SJCRH30 (cell line): ENCODE data around the gene MYG1. TPM values are rescaled to one million over a fixed set of nuclear protein-coding genes. Genes with fewer than 3 reads are reported as not detected.

ENCODE experiments used
- DNase-seq, 2 experiments: peaks; one replicate each; pipeline ENCODE4 v3.0.0-alpha.2; 2015 to 2020
- H3K27ac ChIP-seq: fragments of 250-450 bp; sonication (Bioruptor Pico); 2 replicates; pipeline ENCODE4 v1.5.1; 2020; ENCODE audit warnings: mild to moderate bottlenecking, moderate library complexity
- H3K27me3 ChIP-seq: fragments of 250-450 bp; sonication (Bioruptor Pico); 2 replicates; pipeline ENCODE4 v1.5.1; 2020; ENCODE audit warnings: mild to moderate bottlenecking, moderate library complexity
- H3K36me3 ChIP-seq: fragments of 250-450 bp; sonication (Bioruptor Pico); 2 replicates; pipeline ENCODE4 v1.5.1; 2020; ENCODE audit warnings: mild to moderate bottlenecking, moderate library complexity
- H3K4me1 ChIP-seq: fragments of 250-450 bp; sonication (Bioruptor Pico); 2 replicates; pipeline ENCODE4 v1.5.1; 2020; ENCODE audit warnings: mild to moderate bottlenecking, moderate library complexity
- H3K4me3 ChIP-seq: fragments of 250-450 bp; sonication (Bioruptor Pico); 2 replicates; pipeline ENCODE4 v1.5.1; 2020; ENCODE audit warnings: mild to moderate bottlenecking, moderate library complexity
- H3K9me3 ChIP-seq: fragments of 250-450 bp; sonication (Bioruptor Pico); replicated peaks from 2 replicates; pipeline ENCODE4 v1.5.1; 2020; ENCODE audit warnings: mild to moderate bottlenecking, moderate library complexity
- total RNA-seq: library from RNA; depleted of rRNA; stranded (reverse); fragments of >200 nt; shearing (Covaris generic); gene quantifications from 2 replicates; pipeline ENCODE4 v1.2.3, GENCODE V29; 2014; rRNA removed

The MYG1 gene, protein sequence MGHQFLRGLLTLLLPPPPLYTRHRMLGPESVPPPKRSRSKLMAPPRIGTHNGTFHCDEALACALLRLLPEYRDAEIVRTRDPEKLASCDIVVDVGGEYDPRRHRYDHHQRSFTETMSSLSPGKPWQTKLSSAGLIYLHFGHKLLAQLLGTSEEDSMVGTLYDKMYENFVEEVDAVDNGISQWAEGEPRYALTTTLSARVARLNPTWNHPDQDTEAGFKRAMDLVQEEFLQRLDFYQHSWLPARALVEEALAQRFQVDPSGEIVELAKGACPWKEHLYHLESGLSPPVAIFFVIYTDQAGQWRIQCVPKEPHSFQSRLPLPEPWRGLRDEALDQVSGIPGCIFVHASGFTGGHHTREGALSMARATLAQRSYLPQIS
- total RNA-seq: 35.8 and 37.9 TPM in 2 replicates

DNA sequence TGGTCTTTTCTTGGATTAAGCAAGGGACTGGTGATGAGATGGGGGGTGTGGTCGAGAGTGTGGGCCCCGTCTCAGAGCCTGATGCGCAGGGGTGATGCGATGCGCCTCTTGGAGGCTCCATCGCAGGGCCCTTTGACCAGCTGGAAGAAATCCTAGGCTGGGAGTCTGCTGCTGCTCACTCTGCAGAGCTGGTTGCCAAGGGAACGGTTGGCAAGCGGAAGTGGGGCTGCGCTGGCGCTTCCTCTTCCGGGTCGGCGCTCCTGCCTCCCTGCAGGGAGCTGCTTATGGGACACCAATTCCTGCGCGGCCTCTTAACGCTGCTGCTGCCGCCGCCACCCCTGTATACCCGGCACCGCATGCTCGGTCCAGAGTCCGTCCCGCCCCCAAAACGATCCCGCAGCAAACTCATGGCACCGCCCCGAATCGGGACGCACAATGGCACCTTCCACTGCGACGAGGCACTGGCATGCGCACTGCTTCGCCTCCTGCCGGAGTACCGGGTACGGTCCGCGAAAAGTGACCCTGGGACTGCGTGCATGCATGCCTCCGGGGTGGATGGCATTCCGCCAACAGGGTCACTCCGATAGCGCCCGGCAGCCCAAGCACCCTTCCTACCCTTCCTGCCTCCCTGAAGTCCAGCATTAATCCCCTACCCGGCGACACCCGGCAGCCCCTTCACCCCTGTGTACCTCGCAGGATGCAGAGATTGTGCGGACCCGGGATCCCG lies at the start of gene MYG1:
Gene MYG1 (plus strand): TSS at position 242 of the 727 bp plus-strand sequence. CDS start 43 bp downstream, at position 285.
- Histone ChIP-seq H3K4me1 (0 out of 2 replicates have a peak, but pooled peaks cover 2% of the 10 kb centered on the region), H3K4me3 (peak within 1 kb of the TSS; percentile 82), H3K36me3 (peaks cover 23% of the 10 kb centered on the region), H3K27ac (peak within 1 kb of the TSS; percentile 3; the same call in 1 of the 2 replicates), H3K9me3 (no peaks in the 10 kb centered on the region), H3K27me3 (no peaks in the 10 kb centered on the region)
- DNase-seq: peak; percentile 91 to 92

DNA sequence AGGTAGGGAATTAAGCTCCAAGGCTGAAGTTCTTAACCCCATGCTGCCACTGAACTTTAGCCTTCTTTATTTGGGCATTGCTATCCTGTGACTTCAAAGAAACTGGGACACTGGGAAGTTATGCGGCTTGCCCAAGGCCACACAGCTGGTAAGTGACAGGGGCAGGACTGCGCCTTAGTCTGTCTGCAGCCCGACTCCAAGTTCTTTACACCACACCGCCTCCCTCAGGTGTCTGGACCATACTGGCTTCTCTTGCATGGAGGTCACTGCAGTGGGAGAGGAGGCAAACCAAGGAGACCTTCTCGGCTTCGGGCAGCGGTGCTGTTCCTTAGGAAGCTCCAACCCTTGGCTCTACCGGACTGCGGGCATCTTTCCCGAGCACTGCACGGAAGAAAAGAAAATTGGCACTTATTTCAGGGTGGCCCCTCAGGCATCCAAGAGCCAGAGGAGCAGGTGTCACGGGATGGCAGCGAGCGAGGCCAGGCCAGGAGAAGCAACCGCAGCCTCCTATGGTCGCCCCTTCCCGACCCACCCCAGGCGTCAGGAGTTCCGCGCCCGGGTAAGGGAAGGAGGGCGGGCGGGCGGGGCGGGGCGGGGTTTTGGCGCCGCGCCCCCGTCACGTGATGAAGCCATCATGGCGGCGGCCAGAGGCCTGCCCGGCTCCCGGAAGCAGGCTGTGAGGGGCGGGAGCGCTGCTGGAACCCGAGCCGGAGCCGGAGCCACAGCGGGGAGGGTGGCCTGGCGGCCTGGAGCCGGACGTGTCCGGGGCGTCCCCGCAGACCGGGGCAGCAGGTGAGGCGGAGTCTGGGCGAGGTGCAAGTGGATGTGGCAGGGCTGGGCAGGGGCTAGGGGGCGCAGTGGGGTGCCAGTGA lies 47.8 kb upstream of the MYG1 start:
- DNase-seq: peak; percentile 80 to 85
- H3K36me3 ChIP-seq: no peaks in the 10 kb centered on the region
- H3K27ac ChIP-seq: peak overlapping the region; percentile 47
- H3K9me3 ChIP-seq: no peaks in the 10 kb centered on the region
- H3K4me3 ChIP-seq: peak overlapping the region; percentile 78
- no peaks in the 10 kb centered on the region for H3K4me1 ChIP-seq
- H3K27me3 ChIP-seq: no peaks in the 10 kb centered on the region

DNA sequence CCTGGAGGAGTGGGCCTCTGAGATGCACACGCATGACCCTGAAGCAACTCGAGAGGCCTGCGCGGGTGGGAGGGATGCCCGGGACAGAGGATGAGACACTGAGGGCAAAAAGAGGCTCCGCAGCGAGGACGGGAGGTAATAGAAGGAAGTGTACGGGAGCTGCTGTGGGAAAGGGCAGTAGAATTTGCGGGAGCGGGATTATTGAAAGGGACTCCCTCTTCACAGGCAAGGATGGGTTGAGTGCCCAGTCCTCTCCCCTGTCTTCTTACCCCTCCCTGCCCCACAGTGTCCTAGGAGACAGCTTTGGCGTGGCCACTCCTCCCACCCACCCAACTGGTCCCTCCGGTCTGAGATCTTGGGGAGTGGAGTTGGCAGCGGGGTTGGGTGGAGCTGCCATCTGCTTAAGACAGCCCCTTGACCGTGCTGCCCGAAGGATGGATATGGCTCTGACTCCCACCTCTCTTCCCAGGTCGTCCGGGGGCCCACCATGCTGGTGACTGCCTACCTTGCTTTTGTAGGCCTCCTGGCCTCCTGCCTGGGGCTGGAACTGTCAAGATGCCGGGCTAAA lies 47.1 kb upstream of the MYG1 start:
- H3K36me3 ChIP-seq: no peaks in the 10 kb centered on the region
- H3K4me3 ChIP-seq: peak overlapping the region; percentile 78
- no peaks in the 10 kb centered on the region for H3K9me3 ChIP-seq
- no peaks in the 10 kb centered on the region for H3K4me1 ChIP-seq
- peak in 1 of 2 experiments; percentile 12 for DNase-seq
- no peaks in the 10 kb centered on the region for H3K27me3 ChIP-seq
- peak overlapping the region; percentile 47 for H3K27ac ChIP-seq

DNA sequence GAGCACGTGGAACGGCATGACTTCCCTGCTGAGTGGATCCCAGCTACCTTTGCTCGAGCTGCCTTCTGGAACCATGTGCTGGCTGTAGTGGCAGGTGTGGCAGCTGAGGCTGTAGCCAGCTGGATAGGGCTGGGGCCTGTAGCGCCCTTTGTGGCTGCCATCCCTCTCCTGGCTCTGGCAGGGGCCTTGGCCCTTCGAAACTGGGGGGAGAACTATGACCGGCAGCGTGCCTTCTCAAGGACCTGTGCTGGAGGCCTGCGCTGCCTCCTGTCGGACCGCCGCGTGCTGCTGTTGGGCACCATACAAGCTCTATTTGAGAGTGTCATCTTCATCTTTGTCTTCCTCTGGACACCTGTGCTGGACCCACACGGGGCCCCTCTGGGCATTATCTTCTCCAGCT lies 46.2 kb upstream of the MYG1 start:
- H3K27me3 ChIP-seq: no peaks in the 10 kb centered on the region
- H3K36me3 ChIP-seq: no peaks in the 10 kb centered on the region
- no peaks in the 10 kb centered on the region for H3K9me3 ChIP-seq
- no peak for DNase-seq
- no peak overlapping the region for H3K27ac ChIP-seq
- no peak overlapping the region for H3K4me3 ChIP-seq
- H3K4me1 ChIP-seq: no peaks in the 10 kb centered on the region

DNA sequence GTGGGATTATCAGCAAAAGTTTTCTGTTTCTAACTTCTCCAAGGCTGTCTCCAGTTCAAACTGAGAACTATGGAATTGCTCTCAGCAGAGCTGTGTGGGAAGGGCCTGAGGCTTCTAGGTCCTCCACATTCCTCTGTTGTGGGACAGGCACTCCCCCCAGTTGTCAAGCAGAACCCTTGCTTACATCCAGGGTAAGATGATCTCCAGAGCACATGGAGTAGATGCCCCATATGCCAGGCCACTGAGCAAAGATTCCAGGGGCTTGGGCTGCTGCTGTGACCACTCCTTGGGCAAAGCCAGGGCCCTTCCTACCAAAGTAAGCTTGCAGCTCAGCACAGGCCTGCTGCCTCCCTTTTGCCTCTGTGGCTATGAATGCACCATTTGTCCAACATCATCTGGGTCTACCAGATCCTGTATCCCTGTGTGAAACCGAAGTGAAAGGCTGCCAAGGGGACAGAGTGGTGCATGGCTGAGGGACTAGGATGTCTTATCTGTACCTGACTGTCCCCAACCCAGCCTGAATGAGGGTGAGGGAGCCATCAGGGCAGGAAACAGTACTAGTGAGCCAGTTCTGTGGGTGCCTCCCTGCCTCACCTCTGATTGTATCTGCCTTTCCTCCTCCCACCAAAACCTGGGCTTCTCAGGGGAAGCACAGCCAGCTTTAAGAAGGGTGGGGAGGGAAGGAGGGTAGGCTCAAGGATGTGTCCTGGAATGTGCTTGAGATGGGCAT lies 44.5 kb upstream of the MYG1 start:
- no peaks in the 10 kb centered on the region for H3K4me1 ChIP-seq
- H3K4me3 ChIP-seq: no peak overlapping the region
- H3K27me3 ChIP-seq: no peaks in the 10 kb centered on the region
- DNase-seq: no peak
- H3K9me3 ChIP-seq: no peaks in the 10 kb centered on the region
- no peaks in the 10 kb centered on the region for H3K36me3 ChIP-seq
- H3K27ac ChIP-seq: no peak overlapping the region

DNA sequence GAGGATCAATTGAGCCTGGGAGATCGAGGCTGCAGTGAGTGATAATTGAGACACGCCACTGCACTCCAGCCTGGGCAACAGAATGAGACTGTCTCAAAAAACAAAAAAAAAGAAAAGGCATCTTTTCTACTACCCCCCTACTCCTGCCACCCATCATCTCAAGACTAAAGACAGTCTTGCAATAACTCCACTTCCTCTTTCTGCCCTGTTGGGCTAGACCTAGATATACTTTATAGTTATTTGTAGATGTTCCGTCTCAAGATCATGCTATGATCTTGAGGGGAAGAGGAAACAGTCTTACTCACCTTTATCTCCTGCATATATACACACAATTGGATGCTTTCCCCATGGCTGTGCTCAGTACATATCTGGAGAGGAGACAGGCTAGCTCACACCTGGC lies 43.5 kb upstream of the MYG1 start:
- no peaks in the 10 kb centered on the region for H3K4me1 ChIP-seq
- DNase-seq: no peak
- no peaks in the 10 kb centered on the region for H3K27me3 ChIP-seq
- no peaks in the 10 kb centered on the region for H3K36me3 ChIP-seq
- H3K4me3 ChIP-seq: no peak overlapping the region
- no peak overlapping the region for H3K27ac ChIP-seq
- no peaks in the 10 kb centered on the region for H3K9me3 ChIP-seq

DNA sequence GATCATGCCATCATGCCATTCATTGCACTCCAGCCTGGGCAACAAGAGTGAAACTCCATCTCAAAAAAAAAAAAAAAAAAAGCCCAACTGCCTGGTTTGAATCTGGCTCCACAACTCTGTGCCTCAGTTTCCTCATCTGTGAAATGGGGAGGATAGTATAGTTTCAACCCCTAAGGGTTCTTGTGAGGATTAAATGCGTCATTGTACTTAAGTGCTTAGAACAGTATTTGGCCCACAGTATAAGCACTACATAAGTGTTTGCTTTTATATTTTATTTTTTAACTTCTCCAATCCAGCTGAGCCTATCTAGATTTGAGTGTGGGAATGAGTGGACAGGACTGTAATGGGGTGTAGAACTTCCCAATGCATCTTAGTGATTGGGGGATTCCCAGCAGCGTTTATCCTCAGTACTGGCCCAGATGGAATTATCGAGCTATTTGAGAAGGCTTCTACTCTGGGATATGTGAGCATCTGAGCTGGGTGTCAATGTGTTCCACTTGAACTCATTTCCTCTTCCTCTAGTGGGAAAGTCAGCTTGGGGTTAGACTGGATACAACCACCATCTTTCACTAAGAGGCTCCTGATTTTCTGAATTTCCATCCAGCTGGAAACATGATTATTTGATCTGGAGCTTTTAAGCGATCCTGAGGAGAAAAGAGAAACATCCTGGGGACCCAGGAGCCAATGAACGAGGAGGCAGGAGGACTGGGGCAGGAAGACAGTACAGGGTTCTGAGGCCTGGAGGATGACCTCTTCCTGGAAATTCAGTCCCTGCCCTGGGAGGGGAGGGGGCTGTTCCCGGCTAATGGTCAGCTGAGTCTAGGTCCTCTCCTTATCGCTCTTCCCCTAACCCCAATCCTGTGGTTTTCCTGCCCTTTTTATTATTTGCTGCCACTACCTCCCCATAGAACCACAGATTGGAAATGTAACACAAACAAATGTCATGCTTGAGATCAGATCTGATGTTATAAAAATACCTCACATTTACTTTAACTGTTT lies 40.7 kb upstream of the MYG1 start:
- H3K4me3 ChIP-seq: no peak overlapping the region
- DNase-seq: no peak
- no peak overlapping the region for H3K27ac ChIP-seq
- H3K9me3 ChIP-seq: no peaks in the 10 kb centered on the region
- H3K4me1 ChIP-seq: no peaks in the 10 kb centered on the region
- H3K36me3 ChIP-seq: no peaks in the 10 kb centered on the region
- no peaks in the 10 kb centered on the region for H3K27me3 ChIP-seq

DNA sequence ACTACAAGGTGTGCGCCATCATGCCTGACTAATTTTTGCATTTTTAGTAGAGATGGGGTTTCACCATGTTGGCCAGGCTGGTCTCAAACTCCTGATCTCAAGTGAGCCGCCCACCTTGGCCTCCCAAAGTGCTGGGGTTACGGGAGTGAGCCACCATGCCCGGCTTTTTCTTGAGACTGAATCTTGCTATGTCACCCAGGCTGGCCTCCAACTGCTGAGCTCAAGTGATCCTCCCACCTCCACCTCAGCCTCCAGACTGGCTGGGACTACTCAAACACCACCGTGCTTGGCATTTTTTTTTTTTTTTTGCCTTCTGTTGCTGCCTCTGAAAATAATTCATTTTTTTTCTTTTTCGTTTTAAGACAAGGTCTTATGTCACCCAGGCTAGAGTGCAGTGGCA lies 39.6 kb upstream of the MYG1 start:
- Histone ChIP-seq H3K36me3 (no peaks in the 10 kb centered on the region), H3K27ac (no peak overlapping the region), H3K4me3 (no peak overlapping the region), H3K27me3 (no peaks in the 10 kb centered on the region), H3K9me3 (no peaks in the 10 kb centered on the region), H3K4me1 (no peaks in the 10 kb centered on the region)
- no peak for DNase-seq

DNA sequence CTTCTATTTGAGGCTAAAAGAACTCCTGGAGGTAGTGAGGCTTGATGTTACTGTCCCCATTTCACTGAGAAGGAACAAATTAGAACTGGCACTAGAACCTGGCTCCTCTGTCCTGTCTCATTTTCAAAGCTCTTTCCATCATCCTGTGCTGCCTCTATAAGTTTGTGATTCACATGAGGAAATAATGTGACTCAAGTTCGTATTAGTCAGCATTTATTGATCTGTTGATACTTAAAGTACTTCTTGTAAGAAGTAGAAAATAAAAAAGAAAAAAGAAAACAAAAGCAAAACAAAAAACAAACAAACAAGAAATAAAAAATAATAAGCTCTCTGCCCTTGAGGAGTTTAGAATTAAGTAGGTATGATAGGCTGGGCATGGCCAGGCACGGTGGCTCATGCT lies 33.7 kb upstream of the MYG1 start:
- peaks cover 17% of the 10 kb centered on the region for H3K36me3 ChIP-seq
- H3K4me3 ChIP-seq: no peak overlapping the region
- H3K27ac ChIP-seq: no peak overlapping the region
- no peaks in the 10 kb centered on the region; the same call in 1 of the 2 replicates for H3K4me1 ChIP-seq
- no peaks in the 10 kb centered on the region for H3K27me3 ChIP-seq
- no peak for DNase-seq
- no peaks in the 10 kb centered on the region for H3K9me3 ChIP-seq

DNA sequence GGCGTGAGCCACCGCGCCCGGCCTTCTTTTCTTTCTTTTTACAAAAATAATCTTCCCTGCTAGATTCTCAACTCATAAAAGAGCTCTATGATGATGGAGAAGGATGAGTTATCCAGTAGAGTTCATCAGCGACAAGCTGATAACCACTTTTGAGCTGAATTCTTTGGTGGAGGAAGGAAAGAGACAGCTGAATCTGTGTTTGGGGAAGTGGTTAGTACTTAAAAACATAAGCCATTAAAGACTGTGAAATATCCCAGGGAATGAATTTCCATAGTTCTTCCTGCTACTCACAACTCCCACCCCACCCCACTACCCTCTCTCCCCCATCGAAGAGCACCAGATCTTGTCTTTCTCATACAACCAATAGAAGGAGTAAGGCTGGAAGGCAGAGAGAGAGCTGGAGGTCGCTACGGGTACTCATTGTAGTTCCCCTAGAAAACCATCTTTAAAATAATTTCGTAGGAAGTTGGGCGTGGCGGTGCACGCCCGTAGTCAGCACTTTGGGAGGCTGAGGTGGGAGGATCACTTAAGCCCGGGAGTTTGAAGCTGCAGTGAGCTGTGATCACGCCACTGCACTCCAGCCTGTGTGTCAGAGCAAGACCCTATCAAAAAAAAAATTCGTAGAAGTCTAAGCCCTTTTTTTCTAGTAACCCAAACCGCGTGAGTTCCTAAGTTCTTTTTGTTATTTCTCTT lies 32.0 kb upstream of the MYG1 start:
- DNase-seq: no peak
- Histone ChIP-seq H3K9me3 (no peaks in the 10 kb centered on the region), H3K36me3 (peaks cover 21% of the 10 kb centered on the region), H3K27ac (no peak overlapping the region; the same call in 1 of the 2 replicates), H3K4me1 (no peaks in the 10 kb centered on the region; the same call in 1 of the 2 replicates), H3K4me3 (peak overlapping the region; percentile 77), H3K27me3 (no peaks in the 10 kb centered on the region)

DNA sequence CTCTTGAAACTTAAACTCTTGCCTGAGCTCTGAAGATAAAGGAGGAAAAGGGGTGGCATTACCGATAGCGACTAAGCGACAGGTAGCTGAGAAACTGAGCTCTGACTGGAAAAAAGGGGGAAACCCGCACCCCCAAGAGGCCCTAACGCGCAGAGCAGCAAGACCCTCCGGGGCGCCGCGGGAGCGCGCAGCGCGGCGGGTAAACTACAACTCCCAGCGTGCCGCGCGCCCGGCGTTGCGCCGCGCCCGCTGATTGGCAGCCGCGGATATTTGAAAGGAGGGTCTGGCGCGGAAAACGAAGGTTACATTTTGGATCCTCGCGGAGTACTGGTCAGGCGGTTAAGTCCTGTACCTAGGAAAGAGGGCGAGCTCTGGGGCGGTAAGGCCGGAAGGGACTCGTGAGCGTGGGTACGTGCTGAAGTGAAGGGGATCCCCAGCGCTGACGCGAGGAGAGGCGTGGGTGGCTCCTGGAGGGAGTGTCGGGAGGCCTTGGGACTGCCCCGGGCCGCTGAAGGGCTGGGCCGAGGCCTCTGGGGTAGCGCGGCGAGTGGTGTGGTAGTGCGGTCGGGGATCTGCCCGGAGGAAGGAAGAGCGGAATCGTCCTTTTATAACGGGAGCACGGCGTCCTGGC lies 31.4 kb upstream of the MYG1 start, which contains the start of gene ESPL1:
Gene ESPL1 (plus strand): TSS at position 301 of the 631 bp plus-strand sequence. CDS start 468 bp downstream, outside the sequence.
- H3K36me3 ChIP-seq: peaks cover 24% of the 10 kb centered on the region
- peak; percentile 74 to 81 for DNase-seq
- peak within 1 kb of the TSS; percentile 77 for H3K4me3 ChIP-seq
- H3K27ac ChIP-seq: peak within 1 kb of the TSS; percentile 70
- H3K4me1 ChIP-seq: no peaks in the 10 kb centered on the region; the same call in 1 of the 2 replicates
- H3K9me3 ChIP-seq: no peaks in the 10 kb centered on the region
- H3K27me3 ChIP-seq: no peaks in the 10 kb centered on the region
